ENCODE results near the gene ZNF831. TPM values are rescaled to one million over a fixed set of nuclear protein-coding genes. Genes with fewer than 3 reads are reported as not detected.

ZNF831 gene
- total RNA-seq, 1 donor from 2014 or later, result 6.4 TPM

GRCh38 chr20:59295531-59295930, 131.9 kb downstream of the ZNF831 start:
- intact Hi-C loops (cut with micrococcal nuclease), result no loop called here

- intact Hi-C loops (cut with micrococcal nuclease), result no loop called here
Observed at GRCh38 chr20:59297686-59298085, 134.1 kb downstream of the ZNF831 start.

- intact Hi-C loops (cut with micrococcal nuclease), result no loop called here
Observed at GRCh38 chr20:59299945-59300332, 136.3 kb downstream of the ZNF831 start.

- intact Hi-C loops (cut with micrococcal nuclease), result no loop called here
Observed at GRCh38 chr20:59300333-59301081, 136.9 kb downstream of the ZNF831 start, which contains the start of gene EDN3. Gene EDN3, plus strand, starts transcription at chr20:59300611. Its CDS starts 202 bp downstream, at chr20:59300813.

- intact Hi-C loops (cut with micrococcal nuclease), result no loop called here
Observed at GRCh38 chr20:59301343-59302007, 137.9 kb downstream of the ZNF831 start.

- intact Hi-C loops (cut with micrococcal nuclease), result no loop called here
Observed at GRCh38 chr20:59305908-59306655, 142.5 kb downstream of the ZNF831 start.

- intact Hi-C loops (cut with micrococcal nuclease), result no loop called here
Observed at GRCh38 chr20:59307270-59307669, 143.6 kb downstream of the ZNF831 start.

Other genes with a start within 250 kb of the ZNF831 start
- 73.7 and 77.7 TPM in 2 replicates for gene NELFCD, start 182.6 kb upstream of the ZNF831 start, total RNA-seq
- 49.0 and 50.7 TPM in 2 replicates for gene CTSZ, start 156.6 kb upstream of the ZNF831 start, total RNA-seq
- not detected in 2 replicates for gene TUBB1, start 144.4 kb upstream of the ZNF831 start, total RNA-seq
- gene ATP5F1E, start 131.5 kb upstream of the ZNF831 start, total RNA-seq, result 77.5 and 87.7 TPM in 2 replicates
- 68.7 and 77.8 TPM in 2 replicates for gene PRELID3B, start 121.0 kb upstream of the ZNF831 start, total RNA-seq
- not detected in 2 replicates for gene EDN3, start 136.8 kb downstream of the ZNF831 start, total RNA-seq

All from T-helper 1 cell treated with Interleukin-12 subunit alpha and Interleukin-12 subunit beta and Interleukin-4 antibody, amounts not matched to agents 30 ng/mL and 1 ng/mL, for 36 hours (primary cell).